ENCODE measurements around the gene INTS14.

The INTS14 gene

DNA sequence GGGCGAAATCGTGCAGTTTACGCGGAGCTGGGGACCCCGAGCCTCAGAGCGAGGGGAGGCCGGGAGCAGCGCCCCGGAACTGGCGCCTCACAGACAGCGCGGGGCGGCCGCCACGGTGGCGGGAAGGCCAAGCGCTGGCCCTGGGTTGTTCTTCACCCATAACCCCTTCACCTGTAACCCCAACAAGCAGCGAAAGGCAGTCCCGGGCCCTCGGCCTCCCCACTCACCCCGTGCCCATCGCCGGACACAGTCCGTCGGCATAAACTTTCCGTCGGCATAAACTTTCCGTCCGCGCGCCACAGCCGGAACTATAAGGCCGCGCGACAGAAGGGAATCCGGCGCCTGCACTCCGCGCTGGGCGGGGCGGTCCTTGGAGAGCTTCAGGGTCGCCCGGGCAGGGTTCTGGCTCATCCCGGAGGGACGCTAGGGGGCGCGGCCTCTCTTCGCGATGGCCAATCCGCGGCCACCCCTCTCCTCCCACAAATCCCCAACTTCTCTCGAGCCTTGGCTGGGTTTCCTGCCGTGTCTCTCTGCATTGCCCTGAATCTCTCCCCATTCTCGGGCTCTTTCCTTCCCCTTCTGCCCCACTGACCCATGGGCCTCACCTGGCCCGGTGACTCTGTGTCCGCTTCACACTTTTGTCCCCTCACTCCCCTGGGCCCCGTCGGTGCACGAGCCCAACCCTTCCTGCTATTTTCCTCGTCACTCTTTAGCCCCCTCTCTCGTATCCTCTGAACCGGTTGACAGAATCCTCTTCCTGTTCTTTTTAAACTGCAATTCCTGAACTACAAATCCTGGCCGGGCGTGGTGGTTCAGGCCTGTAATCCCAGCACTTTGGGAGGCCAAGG is at the start of gene INTS14:
TSS of gene INTS14 (minus strand) at position 261 of the 848 bp plus-strand sequence. CDS start 3,751 bp downstream, outside the sequence.
- peak; percentile 94 for DNase-seq (ENCODE audit: low spot score)

DNA sequence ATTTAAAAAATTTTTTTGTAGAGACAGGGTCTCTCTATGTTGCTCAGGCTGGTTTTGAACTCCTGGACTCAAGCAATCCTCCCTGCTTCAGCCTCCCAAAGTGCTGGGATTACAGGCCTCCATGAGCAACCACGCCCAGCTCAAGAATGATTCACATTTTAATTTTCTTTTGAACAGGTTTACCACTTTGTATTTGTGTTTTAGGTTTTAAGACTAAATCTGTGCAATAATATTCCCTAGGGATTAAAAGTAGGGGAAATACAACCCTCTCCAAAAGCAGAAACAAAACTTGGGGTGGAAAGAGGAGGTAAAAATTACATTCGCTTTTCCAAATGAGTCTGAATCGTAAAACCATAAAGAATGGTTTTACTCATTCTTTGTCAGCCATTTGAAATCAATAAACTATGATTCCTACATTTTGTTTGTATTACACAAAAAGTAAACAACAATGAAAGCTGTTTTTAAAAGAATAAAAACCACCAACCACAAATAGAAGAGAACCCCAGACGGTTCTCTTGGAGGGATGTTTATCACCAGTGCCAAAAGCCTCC is 48.6 kb upstream of the INTS14 start:
- no peak for DNase-seq (ENCODE audit: low spot score)

DNA sequence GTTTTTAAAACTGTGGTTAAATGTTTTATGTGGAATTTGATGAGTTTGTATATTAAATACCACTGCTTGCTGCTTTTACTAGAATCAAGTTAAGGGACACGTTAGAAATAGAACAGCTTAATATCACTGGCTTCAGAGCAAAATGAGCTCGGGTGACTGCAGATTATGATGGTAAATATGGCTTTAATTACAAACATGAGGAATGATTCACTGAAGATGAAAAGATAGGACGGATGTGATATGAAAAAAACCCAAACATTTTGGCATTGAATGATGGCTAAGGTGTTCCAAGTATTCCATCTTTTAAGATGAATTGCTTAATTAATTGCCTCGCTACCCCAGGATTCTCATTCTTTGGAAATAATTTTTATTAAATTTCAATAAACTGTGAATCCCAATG is 44.5 kb upstream of the INTS14 start:
- no peak for DNase-seq (ENCODE audit: low spot score)

DNA sequence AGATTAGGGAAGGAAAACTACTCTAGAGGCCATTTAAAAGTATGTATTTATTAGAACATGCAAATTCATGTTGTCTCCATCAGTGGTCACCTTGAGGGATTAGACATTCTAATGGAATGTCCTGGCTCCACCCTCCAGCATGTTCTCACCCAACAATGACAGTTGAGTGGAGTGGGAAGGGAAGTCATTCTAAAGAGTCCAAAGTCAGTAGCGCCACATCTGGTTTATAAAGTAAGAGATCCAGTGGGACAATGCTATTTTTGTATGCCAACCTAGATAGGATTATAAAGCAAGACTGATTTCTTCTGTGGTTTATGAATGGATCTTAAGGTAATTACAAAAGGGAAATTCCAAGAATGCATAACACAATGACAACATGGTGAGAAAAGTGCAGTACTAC is 44.1 kb upstream of the INTS14 start:
- DNase-seq (ENCODE audit: low spot score) = no peak

DNA sequence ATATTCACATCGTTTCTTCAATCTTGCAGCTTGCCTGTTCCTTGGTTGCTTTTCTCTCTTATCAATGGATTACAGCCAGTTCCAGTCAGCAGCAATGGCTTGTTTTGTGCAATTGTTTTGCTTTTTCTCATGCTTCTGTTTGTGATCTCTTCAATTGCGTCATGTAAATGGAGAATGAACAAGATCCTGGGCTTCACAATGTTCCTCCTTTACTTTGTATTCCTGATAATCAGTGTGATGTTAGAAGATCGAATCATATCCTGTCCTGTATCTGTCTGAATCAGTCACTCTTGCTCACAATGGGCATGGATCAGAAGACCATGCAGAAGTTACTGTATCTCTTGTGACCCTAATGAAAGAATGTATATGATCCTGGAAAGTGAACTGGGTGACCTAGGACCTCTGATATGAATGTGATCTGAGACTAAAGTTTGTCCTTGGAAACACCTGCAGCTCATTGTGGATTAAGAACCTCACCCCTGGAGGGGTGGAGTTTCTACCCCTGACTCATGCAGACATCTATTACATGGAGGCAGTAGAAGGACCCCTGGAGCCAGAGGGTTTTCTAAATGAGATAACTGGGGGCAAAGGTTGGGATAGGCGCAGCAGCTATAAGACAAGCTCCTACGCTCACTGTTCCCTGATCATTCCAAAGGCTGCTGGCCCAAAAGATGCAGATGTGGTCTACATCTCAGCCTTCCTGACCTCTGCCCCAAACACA is 43.0 kb upstream of the INTS14 start:
- no peak for DNase-seq (ENCODE audit: low spot score)

DNA sequence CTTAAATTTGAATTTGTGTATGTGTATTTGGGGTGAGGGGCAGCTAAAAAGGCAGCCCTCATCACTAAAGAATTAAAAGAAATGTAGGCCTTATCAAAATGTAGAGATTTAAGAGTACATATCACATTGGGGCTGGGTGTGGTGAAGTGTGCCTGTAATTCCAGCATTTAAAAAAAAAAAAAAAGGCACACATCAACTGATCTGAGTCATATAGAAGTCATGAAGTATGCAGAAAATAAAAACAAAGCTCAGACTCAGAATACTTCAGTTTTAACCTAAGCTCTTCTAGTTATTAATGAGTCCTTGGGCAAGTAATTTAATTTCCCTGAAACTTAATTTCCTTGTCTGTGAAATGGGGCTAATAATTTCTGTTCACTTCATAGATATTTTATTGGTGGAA is 42.4 kb upstream of the INTS14 start:
- no peak for DNase-seq (ENCODE audit: low spot score)

DNA sequence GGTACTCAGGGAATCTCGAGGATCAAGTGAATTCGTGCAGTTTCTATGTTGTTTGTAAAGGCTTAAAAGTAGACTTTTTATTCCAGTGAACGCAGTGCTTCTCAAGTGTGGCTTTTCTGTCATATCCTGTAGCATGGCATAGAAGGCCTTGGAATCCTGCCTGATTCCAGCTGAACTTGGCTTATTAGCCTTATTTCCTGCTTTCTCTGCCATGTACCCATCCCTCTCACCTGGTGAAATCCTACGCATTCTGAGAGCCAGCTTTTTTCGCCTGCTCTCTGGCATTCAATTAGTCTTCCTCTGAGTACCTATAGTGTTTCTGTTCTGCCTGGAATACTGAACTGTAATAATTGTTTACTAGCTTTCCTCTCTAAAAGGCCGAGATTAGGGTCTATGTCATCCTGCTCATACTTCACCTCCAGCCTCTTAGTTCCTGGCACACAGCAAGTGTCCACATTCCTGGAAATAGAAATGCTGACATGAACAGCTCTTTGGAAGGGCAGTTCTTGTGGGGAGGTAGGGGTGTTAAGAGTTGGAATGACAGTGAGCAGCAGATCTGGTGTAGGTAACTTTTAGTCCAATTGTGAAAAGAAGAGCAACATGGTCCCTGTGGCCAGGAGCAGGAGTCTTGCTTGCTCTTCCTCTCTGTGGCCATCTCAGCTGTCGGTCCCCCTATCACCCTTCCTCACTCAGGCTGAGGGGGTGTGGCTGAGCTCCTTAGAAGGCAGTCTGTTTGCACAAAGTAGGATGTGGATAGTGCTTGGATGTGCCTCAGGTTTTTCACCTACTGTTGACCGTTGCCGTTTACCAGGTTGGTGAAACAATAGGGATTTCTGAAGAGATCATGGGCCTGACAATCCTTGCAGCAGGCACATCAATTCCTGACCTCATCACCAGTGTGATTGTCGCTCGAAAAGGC is 41.2 kb upstream of the INTS14 start:
- DNase-seq (ENCODE audit: low spot score) = no peak

DNA sequence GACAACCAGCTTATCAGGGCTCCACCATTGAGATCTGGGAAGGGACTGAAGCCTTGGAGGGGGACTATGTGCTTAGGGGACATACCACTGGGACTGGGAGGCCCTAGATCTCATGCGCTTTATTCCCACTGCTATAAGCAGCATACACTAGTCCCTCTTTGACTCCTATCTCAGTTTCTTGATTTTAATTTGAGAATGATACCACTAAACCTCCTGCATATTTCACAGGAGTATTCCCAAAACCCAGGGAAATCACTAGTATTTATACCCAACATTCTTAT is 40.1 kb upstream of the INTS14 start:
- no peak for DNase-seq (ENCODE audit: low spot score)

DNA sequence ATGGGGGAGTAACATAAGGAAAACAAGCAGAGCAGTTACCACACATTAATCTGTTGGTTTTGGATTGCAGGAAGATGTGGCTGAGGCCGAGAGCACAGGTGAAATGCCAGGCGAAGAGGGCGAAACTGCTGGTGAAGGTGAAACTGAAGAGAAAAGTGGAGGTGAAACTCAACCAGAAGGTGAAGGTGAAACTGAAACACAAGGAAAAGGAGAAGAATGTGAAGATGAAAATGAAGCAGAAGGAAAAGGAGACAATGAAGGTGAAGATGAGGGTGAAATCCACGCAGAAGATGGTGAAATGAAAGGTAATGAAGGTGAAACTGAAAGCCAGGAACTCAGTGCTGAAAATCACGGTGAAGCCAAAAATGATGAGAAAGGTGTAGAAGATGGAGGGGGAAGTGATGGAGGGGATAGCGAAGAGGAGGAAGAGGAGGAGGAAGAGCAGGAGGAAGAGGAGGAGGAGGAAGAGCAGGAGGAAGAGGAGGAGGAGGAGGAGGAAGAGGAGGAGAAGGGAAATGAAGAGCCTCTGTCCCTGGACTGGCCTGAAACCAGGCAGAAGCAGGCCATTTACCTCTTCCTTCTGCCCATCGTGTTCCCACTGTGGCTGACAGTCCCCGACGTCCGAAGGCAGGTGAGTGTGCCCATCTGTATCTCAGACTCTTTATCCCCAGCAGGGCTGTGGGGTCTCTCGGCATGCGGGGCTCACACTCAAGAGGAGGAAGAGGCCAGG is 39.5 kb upstream of the INTS14 start:
- DNase-seq (ENCODE audit: low spot score) = no peak

DNA sequence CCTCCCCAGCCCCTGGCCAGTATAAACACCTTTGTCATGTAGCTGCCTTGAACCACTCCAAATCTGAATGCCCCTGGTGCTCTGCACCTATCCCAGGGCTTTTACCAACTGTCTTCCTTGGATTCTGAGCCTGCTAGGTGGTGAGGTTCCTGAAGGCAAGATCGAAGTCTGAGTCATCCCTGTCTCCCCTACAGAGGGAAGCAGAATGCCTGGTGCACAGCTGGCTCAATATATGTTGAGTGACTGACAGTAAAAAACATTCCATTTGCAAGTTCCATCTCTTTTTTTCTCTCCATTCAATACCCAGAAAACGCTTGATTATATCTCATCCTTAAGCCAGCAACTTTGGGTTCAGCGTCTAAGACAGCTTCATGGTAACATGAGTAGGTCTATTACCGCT is 35.6 kb upstream of the INTS14 start:
- DNase-seq (ENCODE audit: low spot score) = no peak

DNA sequence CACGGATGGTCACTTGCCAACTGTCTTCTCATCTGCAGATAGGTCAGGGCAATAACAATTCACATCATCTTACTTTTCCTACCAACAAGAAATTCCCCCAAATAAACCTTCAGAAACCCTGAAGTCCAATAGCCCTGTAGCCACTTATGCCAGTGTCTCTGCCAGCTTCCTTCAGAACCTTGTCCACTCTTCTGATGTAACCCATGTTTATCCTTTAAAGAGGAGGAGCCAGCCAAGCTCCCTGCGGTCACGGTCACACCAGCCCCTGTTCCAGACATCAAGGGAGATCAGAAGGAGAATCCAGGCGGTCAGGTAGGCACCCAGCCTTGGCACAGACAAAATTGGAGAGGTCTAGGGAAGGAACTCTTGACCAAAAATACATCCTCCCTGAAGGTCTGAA is 34.5 kb upstream of the INTS14 start:
- no peak for DNase-seq (ENCODE audit: low spot score)

DNA sequence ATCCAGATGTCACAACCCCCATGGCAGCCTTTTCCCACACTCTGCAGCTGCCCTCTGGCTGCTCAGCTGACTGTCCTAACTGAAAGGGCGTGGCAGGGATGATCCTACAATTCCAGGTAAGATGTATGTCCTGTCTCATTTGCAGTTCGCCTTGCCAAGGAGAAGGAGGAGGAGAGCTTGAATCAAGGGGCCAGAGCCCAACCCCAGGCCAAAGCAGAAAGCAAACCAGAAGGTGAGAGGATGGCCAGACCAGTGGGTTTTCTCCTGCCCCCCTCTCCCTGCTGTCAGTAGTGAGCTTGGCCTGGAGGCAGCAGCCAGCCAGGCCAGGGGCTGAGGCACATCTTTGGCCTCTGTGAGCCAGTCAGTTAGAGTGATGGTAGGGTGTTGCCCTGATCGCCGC is 33.4 kb upstream of the INTS14 start:
- DNase-seq (ENCODE audit: low spot score) = no peak

DNA sequence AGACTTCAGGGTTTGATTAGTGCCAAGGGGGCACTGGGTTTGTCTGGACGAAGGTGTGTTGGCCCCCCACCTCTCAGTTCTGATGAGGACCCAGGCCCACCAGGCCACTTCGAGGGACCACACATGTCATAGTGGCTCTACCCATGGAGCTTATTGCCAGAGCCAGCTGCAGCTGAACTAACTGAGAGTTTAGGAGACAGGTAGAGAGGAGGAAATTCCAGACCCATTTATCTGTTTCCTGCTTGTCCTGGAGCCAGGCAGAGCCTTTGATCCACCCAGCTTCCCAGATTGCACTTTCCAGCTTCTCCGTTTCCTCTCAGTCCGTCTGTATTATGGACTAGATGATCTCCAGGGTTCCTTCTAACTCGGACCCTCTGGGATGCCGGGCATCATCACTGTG is 31.7 kb upstream of the INTS14 start:
- no peak for DNase-seq (ENCODE audit: low spot score)

DNA sequence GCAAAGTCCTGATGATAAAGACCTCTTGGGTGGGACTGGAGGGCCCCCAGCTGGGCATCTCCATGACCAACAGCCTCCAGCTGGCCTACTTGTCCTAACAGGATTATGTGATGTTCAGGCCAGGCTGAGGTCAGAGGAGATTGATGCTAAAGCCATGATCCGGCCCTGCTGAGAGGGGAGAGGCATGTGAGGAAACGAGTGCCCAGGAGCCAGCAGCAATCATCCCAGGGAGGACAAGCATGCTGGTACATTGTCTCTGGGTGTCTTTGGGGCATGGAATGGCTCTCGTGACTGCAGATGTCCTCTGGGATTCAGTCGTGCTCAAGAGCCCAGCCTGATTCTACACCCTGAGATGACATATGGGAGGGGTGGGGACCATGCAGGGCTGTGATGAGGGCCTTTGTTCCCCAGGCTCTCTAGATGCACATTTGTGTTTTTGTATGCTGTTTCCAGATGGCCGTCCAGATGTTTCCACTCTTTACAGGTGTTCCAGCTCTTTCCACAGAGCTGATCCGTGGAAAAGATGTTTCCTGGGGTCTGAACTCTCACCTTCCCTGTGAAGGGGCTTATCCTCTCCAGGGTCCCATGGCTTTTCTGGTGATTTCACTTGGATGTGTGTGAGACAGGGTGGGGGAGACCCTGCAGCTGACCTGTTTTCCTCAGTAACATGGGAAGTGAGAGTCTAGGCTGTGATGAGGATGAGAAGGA is 31.0 kb upstream of the INTS14 start:
- DNase-seq (ENCODE audit: low spot score) = no peak

DNA sequence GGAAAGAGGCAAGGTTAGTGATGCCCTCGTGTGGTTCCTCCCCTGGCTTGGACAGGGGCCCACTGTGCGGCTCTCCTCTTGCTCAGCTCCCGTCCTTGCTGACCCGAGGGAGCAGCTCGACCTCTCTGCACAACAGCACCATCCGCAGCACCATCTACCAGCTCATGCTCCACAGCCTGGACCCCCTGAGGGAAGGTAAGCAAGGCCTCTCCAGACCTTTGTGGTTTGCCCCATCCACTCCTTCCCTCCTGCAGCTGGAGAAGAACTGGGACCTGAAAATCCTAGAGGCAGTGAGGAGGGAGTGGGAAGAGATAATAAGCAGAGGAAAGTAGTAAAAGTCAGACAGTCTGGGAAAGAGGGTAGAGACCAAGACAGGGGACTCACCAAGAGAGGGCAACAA is 28.6 kb upstream of the INTS14 start:
- DNase-seq (ENCODE audit: low spot score) = no peak

DNA sequence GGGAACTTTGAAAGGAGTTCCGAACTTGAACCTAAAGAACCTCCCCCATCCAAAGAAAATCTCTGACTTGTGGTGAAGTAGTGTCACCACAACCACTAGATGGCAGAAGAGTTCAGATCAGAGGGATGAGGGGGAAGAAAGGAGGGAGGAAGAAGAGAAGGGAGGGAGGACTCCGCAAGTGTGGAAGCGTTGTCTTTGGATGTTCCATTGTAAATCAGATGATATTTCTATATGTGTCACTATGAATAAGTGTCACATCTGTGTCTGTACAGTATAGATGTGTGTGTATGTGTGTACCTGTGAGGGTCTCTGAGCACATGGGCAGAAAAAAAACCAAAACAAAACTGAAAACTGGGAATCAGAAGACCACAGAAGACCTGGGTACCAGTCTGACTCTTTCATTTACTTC is 27.8 kb upstream of the INTS14 start:
- peak; percentile 71 for DNase-seq (ENCODE audit: low spot score)

DNA sequence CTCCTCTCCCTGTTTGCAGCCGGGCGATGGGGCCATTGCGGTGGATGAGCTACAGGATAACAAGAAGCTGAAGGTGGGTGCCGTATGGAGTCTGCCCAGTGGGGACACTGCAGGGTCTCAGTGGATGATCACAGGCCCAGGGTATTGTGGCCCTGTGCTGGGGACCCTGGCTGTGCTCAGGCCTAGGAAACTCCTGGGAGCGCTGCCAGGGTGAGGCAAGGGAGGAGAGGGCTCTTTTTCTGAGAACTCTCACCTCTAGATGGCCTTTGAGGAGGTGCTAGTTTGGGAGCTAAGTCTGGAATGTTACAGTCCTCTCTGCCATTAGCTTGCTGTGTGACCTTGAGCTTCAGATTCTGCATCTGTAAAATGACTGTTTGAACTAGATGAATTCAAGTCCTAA is 27.2 kb upstream of the INTS14 start:
- DNase-seq (ENCODE audit: low spot score) = no peak

DNA sequence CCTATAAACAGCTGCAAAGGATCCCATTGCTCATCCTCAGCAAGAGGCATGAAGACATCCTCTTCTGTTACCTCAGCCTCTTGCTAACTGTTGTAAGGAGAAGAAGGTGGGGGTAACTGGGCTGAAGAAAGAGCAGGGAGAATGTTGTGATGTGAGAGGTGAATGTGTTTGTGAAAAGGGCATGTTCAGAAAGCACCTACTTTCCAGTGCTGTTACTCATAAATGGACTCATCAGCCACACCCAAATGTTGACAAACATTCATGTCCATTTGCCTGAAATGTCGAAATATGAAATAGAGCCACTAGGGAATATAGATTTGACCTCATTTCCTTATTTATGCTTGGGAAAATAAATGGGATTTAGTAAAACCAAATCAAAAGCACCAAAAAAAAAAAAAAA is 23.4 kb upstream of the INTS14 start:
- DNase-seq (ENCODE audit: low spot score) = no peak

DNA sequence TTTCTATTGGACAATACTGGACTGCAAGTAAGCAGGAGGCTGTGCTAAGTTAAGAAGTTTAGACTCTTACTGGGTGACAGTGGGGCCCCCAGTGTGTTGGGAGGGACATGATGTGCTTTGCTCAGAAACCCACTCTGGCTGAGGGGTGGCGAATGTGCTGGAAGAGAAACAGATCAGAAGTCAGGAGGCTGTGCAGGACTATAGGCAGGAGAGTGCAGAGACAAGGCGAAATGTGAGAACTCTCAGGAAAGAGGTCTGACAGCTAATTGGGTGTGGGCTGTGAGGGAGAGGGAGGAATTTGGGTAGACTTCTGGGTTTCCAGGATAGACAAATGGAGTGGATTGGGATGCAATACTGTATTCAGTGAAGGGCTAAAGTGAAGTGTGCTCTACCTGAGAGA is 22.8 kb upstream of the INTS14 start:
- DNase-seq (ENCODE audit: low spot score) = no peak

DNA sequence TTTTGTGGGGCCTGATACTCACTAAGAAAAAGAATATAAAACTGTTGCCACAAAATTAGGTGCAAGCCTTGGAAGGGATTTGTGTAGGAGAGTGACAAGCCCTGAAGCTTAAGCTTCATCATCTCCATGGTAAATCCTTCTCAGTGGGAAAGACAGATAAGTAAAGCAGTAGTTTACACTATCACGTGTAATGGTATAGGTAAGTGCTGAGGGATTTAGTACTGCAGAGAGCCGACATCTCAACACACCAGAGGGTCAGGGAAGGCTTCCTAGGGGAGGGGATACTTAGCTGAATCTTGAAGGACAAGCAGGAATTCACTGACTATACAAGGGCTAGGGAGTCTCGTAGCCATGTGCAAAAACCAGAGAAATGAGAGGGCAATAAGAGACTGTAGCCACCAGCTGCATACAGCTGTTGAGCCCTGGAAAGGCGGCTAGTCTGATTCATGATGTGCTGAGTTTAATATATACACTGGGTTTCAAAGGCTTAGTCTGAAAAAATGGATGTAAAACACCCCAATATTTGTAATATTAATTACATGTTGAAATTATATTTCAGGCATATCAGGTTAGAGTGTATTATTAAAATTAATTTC is 21.9 kb upstream of the INTS14 start:
- no peak for DNase-seq (ENCODE audit: low spot score)

DNA sequence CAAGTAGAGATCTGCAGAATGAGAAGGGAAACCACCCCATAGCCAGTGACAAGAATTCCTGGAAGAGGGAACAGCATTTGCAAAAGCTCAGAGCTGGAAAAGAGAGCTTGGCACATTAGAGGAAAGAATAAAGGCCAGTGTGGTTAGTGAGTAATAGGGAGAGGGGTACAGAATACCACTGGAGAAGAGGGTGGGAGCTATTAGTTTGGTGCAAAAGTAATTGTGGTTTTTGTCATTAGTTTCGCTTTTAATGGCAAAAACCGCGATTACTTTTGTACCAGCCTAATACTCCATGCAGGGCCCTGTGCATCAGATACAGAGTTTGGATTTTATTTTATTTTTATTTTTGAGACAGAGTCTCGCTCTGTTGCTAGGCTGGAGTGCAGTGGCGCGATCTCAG is 20.6 kb upstream of the INTS14 start:
- peak; percentile 24 for DNase-seq (ENCODE audit: low spot score)
